GF-D8 (cell line): Measurements from ENCODE around the gene SVIL.
"Not testable (repeated sequence)": the region's sequence is repeated elsewhere in the genome, so short reads cannot be mapped to it uniquely, and the experiment has no call there.

Source experiments
- DNase-seq: peaks from one replicate; lab custom pipeline; 2025; lab: John Stamatoyannopoulos, UW

Gene SVIL

GRCh38 chr10:29486433-29486832 is 148.3 kb downstream of the SVIL start:
- no peak for DNase-seq

- not testable (repeated sequence) for DNase-seq
Observed at GRCh38 chr10:29484677-29485076, 150.1 kb downstream of the SVIL start.

GRCh38 chr10:29482591-29483431 is 152.0 kb downstream of the SVIL start:
- no peak for DNase-seq

GRCh38 chr10:29481906-29482440 is 152.8 kb downstream of the SVIL start:
- no peak for DNase-seq

- DNase-seq: no peak
Observed at GRCh38 chr10:29479981-29480954, 154.5 kb downstream of the SVIL start.

- no peak for DNase-seq
Observed at GRCh38 chr10:29479081-29479925, 155.5 kb downstream of the SVIL start.

- DNase-seq: no peak
Observed at GRCh38 chr10:29473406-29474100, 161.2 kb downstream of the SVIL start.

GRCh38 chr10:29473087-29473356 is 161.7 kb downstream of the SVIL start:
- DNase-seq: no peak

- no peak for DNase-seq
Observed at GRCh38 chr10:29472301-29473086, 162.3 kb downstream of the SVIL start.

GRCh38 chr10:29471544-29471859 is 163.3 kb downstream of the SVIL start:
- DNase-seq: no peak

- no peak for DNase-seq
Observed at GRCh38 chr10:29470843-29471543, 163.8 kb downstream of the SVIL start.

- no peak for DNase-seq
Observed at GRCh38 chr10:29470355-29470705, 164.4 kb downstream of the SVIL start.

GRCh38 chr10:29469481-29470354 is 165.1 kb downstream of the SVIL start:
- no peak for DNase-seq

GRCh38 chr10:29465384-29465783 is 169.4 kb downstream of the SVIL start:
- no peak for DNase-seq

GRCh38 chr10:29464671-29465171 is 170.1 kb downstream of the SVIL start:
- DNase-seq: not testable (repeated sequence)

GRCh38 chr10:29461042-29461441 is 173.7 kb downstream of the SVIL start:
- no peak for DNase-seq

- DNase-seq: not testable (repeated sequence)
Observed at GRCh38 chr10:29458190-29458589, 176.6 kb downstream of the SVIL start.

GRCh38 chr10:29455095-29455494 is 179.7 kb downstream of the SVIL start:
- no peak for DNase-seq

- DNase-seq: no peak
Observed at GRCh38 chr10:29454250-29454649, 180.5 kb downstream of the SVIL start.
